Measurements from ENCODE around the gene AMMECR1.

AMMECR1 gene

DNA sequence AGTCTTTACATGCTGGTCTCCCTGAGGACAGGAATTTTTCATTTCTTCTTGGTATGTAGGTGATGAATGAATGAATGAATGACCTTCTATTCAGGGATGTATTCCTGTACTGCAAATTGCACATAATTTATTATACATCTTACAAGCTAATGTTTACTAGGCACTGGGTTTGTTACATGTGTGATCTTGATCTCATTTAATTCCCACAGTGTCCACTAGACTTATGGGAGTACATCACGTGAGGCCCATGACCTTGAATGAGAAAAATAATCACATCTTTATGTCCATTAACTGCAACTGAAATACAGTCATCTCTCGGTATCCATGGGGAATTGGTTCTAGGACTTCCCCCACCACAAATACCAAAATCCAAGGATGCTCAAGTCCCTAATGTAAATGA, 164.6 kb downstream of the AMMECR1 start:
- no peak overlapping the region for H3K4me2 ChIP-seq
- H3K4me1 ChIP-seq (ENCODE audit: low read depth, poor library complexity, severe bottlenecking): no peaks in the 10 kb centered on the region
- no peaks in the 10 kb centered on the region for H3K27me3 ChIP-seq (ENCODE audit: insufficient read depth, low read depth)
- no peaks in the 10 kb centered on the region for H4K20me1 ChIP-seq (ENCODE audit: insufficient read depth)
- H3K27ac ChIP-seq: no peak overlapping the region
- no peak overlapping the region for H2AFZ ChIP-seq (ENCODE audit: low read depth)
- no peak overlapping the region for H3K4me3 ChIP-seq (IDR thresholded peaks at IDR 0.05; ENCODE audit: insufficient read depth, low read depth, low read length)
- H3K36me3 ChIP-seq (ENCODE audit: insufficient read depth): no peaks in the 10 kb centered on the region
- no peak overlapping the region for H3K9ac ChIP-seq
- no peaks in the 10 kb centered on the region for H3K79me2 ChIP-seq (ENCODE audit: insufficient read depth, low read depth)
- TF ChIP-seq, protein P1, sequence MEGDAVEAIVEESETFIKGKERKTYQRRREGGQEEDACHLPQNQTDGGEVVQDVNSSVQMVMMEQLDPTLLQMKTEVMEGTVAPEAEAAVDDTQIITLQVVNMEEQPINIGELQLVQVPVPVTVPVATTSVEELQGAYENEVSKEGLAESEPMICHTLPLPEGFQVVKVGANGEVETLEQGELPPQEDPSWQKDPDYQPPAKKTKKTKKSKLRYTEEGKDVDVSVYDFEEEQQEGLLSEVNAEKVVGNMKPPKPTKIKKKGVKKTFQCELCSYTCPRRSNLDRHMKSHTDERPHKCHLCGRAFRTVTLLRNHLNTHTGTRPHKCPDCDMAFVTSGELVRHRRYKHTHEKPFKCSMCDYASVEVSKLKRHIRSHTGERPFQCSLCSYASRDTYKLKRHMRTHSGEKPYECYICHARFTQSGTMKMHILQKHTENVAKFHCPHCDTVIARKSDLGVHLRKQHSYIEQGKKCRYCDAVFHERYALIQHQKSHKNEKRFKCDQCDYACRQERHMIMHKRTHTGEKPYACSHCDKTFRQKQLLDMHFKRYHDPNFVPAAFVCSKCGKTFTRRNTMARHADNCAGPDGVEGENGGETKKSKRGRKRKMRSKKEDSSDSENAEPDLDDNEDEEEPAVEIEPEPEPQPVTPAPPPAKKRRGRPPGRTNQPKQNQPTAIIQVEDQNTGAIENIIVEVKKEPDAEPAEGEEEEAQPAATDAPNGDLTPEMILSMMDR (conservative IDR thresholded peaks at IDR 0.05; ENCODE audit: low read depth, low read length): no peak

DNA sequence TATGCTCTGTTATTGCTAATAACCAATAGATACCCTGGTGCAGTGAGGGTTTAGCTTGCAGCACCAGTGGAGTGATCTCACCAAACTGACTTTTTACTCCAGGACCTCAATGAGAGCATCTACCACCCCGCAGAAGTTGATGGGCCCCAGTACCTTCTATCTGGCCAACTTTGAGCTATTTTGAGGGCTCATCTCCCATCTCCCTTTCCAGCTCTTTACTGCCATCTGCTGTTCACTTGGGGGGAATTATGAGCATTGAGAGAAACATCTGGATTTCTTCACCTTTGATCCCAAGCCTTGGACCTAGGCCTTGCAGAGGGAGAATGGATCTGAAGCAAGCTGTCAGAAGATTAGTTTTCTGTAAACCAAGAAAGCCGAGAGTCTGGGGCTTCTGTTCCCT, 171.4 kb downstream of the AMMECR1 start:
- H3K9ac ChIP-seq: no peak overlapping the region
- no peaks in the 10 kb centered on the region for H4K20me1 ChIP-seq (ENCODE audit: insufficient read depth)
- peak overlapping the region; percentile 7; the same call in 1 of the 2 replicates for H3K4me2 ChIP-seq
- no peak overlapping the region for H3K4me3 ChIP-seq (IDR thresholded peaks at IDR 0.05; ENCODE audit: insufficient read depth, low read depth, low read length)
- no peaks in the 10 kb centered on the region for H3K36me3 ChIP-seq (ENCODE audit: insufficient read depth)
- no peak overlapping the region for H3K27ac ChIP-seq
- no peaks in the 10 kb centered on the region for H3K79me2 ChIP-seq (ENCODE audit: insufficient read depth, low read depth)
- TF ChIP-seq, protein P1 (conservative IDR thresholded peaks at IDR 0.05; ENCODE audit: low read depth, low read length): peak; percentile 48
- H2AFZ ChIP-seq (ENCODE audit: low read depth): 0 out of 2 replicates have a peak overlapping the region, but pooled peaks have one; percentile 42
- no peaks in the 10 kb centered on the region for H3K27me3 ChIP-seq (ENCODE audit: insufficient read depth, low read depth)
- H3K4me1 ChIP-seq (ENCODE audit: low read depth, poor library complexity, severe bottlenecking): peaks cover 16% of the 10 kb centered on the region

DNA sequence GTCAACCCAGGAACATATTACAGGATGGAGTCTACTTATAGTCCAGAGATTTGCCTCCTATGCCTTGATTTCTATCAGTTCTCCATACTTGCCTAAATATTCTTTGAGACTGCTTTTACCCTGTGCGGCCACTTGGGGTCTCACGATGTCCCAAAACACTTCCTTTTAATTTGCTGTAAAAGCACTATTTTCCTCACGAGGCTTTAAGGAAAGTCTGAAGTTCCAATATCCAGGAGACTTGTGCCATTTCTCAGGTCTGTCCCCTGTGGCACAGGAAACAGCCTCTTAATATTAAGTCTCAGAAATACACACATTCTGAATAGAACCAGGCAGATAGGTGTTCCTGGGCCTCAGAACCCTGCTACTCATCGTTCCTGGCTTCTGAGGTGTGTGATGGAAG, 172.0 kb downstream of the AMMECR1 start:
- TF ChIP-seq, protein P1 (conservative IDR thresholded peaks at IDR 0.05; ENCODE audit: low read depth, low read length): peak; percentile 56; the same call in 1 of the 2 replicates
- Histone ChIP-seq H3K4me2 (peak overlapping the region; percentile 7; the same call in 1 of the 2 replicates), H3K9ac (no peak overlapping the region), H3K4me1 (ENCODE audit: low read depth, poor library complexity, severe bottlenecking) (peaks cover 16% of the 10 kb centered on the region), H2AFZ (ENCODE audit: low read depth) (peak overlapping the region; percentile 42; the same call in 1 of the 2 replicates), H3K4me3 (IDR thresholded peaks at IDR 0.05; ENCODE audit: insufficient read depth, low read depth, low read length) (no peak overlapping the region), H3K27me3 (ENCODE audit: insufficient read depth, low read depth) (no peaks in the 10 kb centered on the region), H3K79me2 (ENCODE audit: insufficient read depth, low read depth) (no peaks in the 10 kb centered on the region), H4K20me1 (ENCODE audit: insufficient read depth) (no peaks in the 10 kb centered on the region), H3K36me3 (ENCODE audit: insufficient read depth) (no peaks in the 10 kb centered on the region), H3K27ac (no peak overlapping the region)

DNA sequence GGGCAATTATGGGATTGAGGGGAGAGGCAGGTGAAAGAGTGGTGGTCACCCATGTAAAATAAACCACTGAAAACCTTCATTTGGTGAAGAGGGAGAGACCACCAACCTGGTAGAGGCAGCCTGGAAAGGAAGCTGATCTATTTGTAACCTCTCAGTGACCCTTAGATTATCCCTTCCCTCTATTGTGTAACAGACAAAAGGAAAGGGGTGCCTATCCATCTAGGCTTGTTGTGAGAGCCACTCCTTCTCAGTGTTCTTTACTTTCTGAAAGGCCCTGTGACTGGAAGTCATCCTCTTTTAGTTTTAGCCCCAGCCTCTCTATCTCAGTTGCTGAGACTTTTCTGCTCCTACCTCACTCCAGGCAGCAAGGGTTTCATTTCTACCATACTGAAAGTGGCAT, 172.6 kb downstream of the AMMECR1 start:
- Histone ChIP-seq H3K27me3 (ENCODE audit: insufficient read depth, low read depth) (no peaks in the 10 kb centered on the region), H2AFZ (ENCODE audit: low read depth) (no peak overlapping the region), H3K36me3 (ENCODE audit: insufficient read depth) (no peaks in the 10 kb centered on the region), H3K79me2 (ENCODE audit: insufficient read depth, low read depth) (no peaks in the 10 kb centered on the region), H3K4me2 (peak overlapping the region; percentile 7; the same call in 1 of the 2 replicates), H3K9ac (no peak overlapping the region), H3K4me1 (ENCODE audit: low read depth, poor library complexity, severe bottlenecking) (peaks cover 16% of the 10 kb centered on the region), H4K20me1 (ENCODE audit: insufficient read depth) (no peaks in the 10 kb centered on the region), H3K27ac (no peak overlapping the region), H3K4me3 (IDR thresholded peaks at IDR 0.05; ENCODE audit: insufficient read depth, low read depth, low read length) (no peak overlapping the region)
- TF ChIP-seq, protein P1 (conservative IDR thresholded peaks at IDR 0.05; ENCODE audit: low read depth, low read length): no peak
